ENCODE results near the gene FANCL.

- no peak for TF ChIP-seq ZNF274 (IDR thresholded peaks at IDR 0.05; ENCODE audit: low read depth, low read length)
- no peak for TF ChIP-seq YY1 (IDR thresholded peaks at IDR 0.05; ENCODE audit: insufficient read depth, insufficient read length)
These were observed 45.5 kb downstream of the FANCL start for GRCh38 chr2:58195662-58196061.
